Activated CD8-positive, alpha-beta memory T cell treated with anti-CD3 and anti-CD28 coated beads for 4 hours (primary cell): ENCODE measurements around the gene SGK2.
"Not testable (repeated sequence)": the region's sequence is repeated elsewhere in the genome, so short reads cannot be mapped to it uniquely, and the experiment has no call there.

Source experiments
- DNase-seq, 2 donors: peaks; one replicate each; pipeline ENCODE4 v3.0.0-alpha.2; 2020; ENCODE audit warnings: low read depth in 2 of 2

SGK2 gene

GRCh38 chr20:43601960-43602359 lies 43.1 kb downstream of the SGK2 start:
- DNase-seq, result not testable (repeated sequence)

GRCh38 chr20:43603124-43603523 lies 44.3 kb downstream of the SGK2 start:
- DNase-seq, result no peak

- DNase-seq, result no peak
Observed at GRCh38 chr20:43605715-43606114, 46.9 kb downstream of the SGK2 start.

GRCh38 chr20:43607278-43607677 lies 48.5 kb downstream of the SGK2 start:
- not testable (repeated sequence) for DNase-seq

GRCh38 chr20:43631598-43631997 lies 72.8 kb downstream of the SGK2 start:
- DNase-seq, result no peak
